SK-N-MC (cell line): ENCODE measurements around the gene UBFD1.

ENCODE experiments used
- DNase-seq: peaks from one replicate; pipeline ENCODE4 v3.0.0-alpha.2; 2011; ENCODE audit warnings: low read depth, low spot score
- H3K27ac ChIP-seq: fragments of 200-600 bp; sonication (generic); 2 replicates; pipeline ENCODE4 v1.5.1; 2016; ENCODE audit warnings: mixed run types
- H3K36me3 ChIP-seq: fragments of 200-600 bp; sonication (generic); 2 replicates; pipeline ENCODE4 v1.6.1; 2017; ENCODE audit warnings: antibody characterized with exemption, low read length, mixed read lengths; ENCODE audit not compliant: insufficient read depth
- H3K4me3 ChIP-seq: fragments of 200-600 bp; sonication (generic); 2 replicates; pipeline ENCODE4 v1.5.1; 2016
- H3K9ac ChIP-seq: fragments of 200-600 bp; sonication (generic); 2 replicates; pipeline ENCODE4 v1.8.0; 2017; ENCODE audit warnings: mixed run types, mixed read lengths; ENCODE audit not compliant: insufficient read length
- H3K9me3 ChIP-seq: fragments of 200-600 bp; sonication (generic); 2 replicates; pipeline ENCODE4 v1.6.1; 2017; ENCODE audit warnings: low read depth, mild to moderate bottlenecking, antibody characterized with exemption, low read length, moderate library complexity, mixed read lengths
- EZH2 ChIP-seq: fragments of 200-600 bp; sonication (generic); IDR thresholded peaks from one replicate; pipeline ENCODE4 v1.6.1; 2017; ENCODE audit warnings: antibody characterized with exemption
- FOXP2 ChIP-seq: optimal IDR thresholded peaks from 2 replicates; pipeline ENCODE3; 2011; ENCODE audit warnings: mild to moderate bottlenecking, moderate library complexity; ENCODE audit not compliant: insufficient read depth; ENCODE audit errors: extremely low read length, control extremely low read depth
- POLR2AphosphoS5 ChIP-seq: IDR thresholded peaks from 2 replicates; pipeline ENCODE4 v1.6.1; 2012; ENCODE audit warnings: mild to moderate bottlenecking, low read depth, low read length, borderline replicate concordance

The UBFD1 gene

GRCh38 chr16:23512168-23512695 is 45.3 kb upstream of the UBFD1 start:
- H3K9ac ChIP-seq, result no peak overlapping the region
- no peaks in the 10 kb centered on the region for H3K9me3 ChIP-seq
- H3K4me3 ChIP-seq, result no peak overlapping the region
- H3K27ac ChIP-seq, result no peak overlapping the region
- peaks cover 4% of the 10 kb centered on the region; the same call in 1 of the 2 replicates for H3K36me3 ChIP-seq
- no peak for DNase-seq
- TF ChIP-seq EZH2 (no peak), FOXP2 (no peak)

- TF ChIP-seq FOXP2 (no peak), EZH2 (no peak), POLR2AphosphoS5 (no peak)
- DNase-seq, result no peak
- H3K9ac ChIP-seq, result no peak overlapping the region
Measured at GRCh38 chr16:23514381-23515152, 43.0 kb upstream of the UBFD1 start.

GRCh38 chr16:23515881-23516280 is 41.6 kb upstream of the UBFD1 start:
- Histone ChIP-seq H3K4me3 (no peak overlapping the region), H3K36me3 (peaks cover 13% of the 10 kb centered on the region), H3K9ac (no peak overlapping the region), H3K9me3 (no peaks in the 10 kb centered on the region), H3K27ac (no peak overlapping the region)
- no peak for DNase-seq
- no peak for TF ChIP-seq FOXP2
- no peak for TF ChIP-seq POLR2AphosphoS5
- no peak for TF ChIP-seq EZH2

More at GRCh38 chr16:23514381-23515152, 43.0 kb upstream of the UBFD1 start:
- Histone ChIP-seq H3K36me3 (peaks cover 6% of the 10 kb centered on the region), H3K9me3 (no peaks in the 10 kb centered on the region), H3K4me3 (no peak overlapping the region), H3K27ac (no peak overlapping the region)

GRCh38 chr16:23516366-23517137 is 41.0 kb upstream of the UBFD1 start:
- peaks cover 14% of the 10 kb centered on the region for H3K36me3 ChIP-seq
- no peak overlapping the region for H3K9ac ChIP-seq
- DNase-seq, result no peak
- no peak overlapping the region for H3K27ac ChIP-seq
- H3K9me3 ChIP-seq, result no peaks in the 10 kb centered on the region
- no peak for TF ChIP-seq FOXP2
- no peak for TF ChIP-seq EZH2
- no peak; the same call in 1 of the 2 replicates for TF ChIP-seq POLR2AphosphoS5
- no peak overlapping the region for H3K4me3 ChIP-seq

- Histone ChIP-seq H3K9me3 (no peaks in the 10 kb centered on the region), H3K27ac (no peak overlapping the region), H3K4me3 (no peak overlapping the region), H3K36me3 (peaks cover 33% of the 10 kb centered on the region), H3K9ac (no peak overlapping the region)
- no peak for DNase-seq
- no peak for TF ChIP-seq FOXP2
- TF ChIP-seq POLR2AphosphoS5, result no peak
- no peak for TF ChIP-seq EZH2
Measured at GRCh38 chr16:23518435-23518891, 39.1 kb upstream of the UBFD1 start.

GRCh38 chr16:23519282-23519681 is 38.2 kb upstream of the UBFD1 start:
- Histone ChIP-seq H3K27ac (no peak overlapping the region), H3K9ac (no peak overlapping the region), H3K36me3 (peaks cover 42% of the 10 kb centered on the region), H3K9me3 (no peaks in the 10 kb centered on the region), H3K4me3 (no peak overlapping the region)
- TF ChIP-seq POLR2AphosphoS5 (no peak), EZH2 (no peak), FOXP2 (no peak)
- DNase-seq, result no peak

GRCh38 chr16:23520500-23520899 is 37.0 kb upstream of the UBFD1 start:
- peaks cover 51% of the 10 kb centered on the region for H3K36me3 ChIP-seq
- no peak overlapping the region for H3K9ac ChIP-seq
- H3K27ac ChIP-seq, result no peak overlapping the region
- H3K9me3 ChIP-seq, result no peaks in the 10 kb centered on the region
- no peak for DNase-seq
- H3K4me3 ChIP-seq, result no peak overlapping the region
- TF ChIP-seq FOXP2, result no peak
- no peak for TF ChIP-seq EZH2
- no peak for TF ChIP-seq POLR2AphosphoS5

GRCh38 chr16:23521037-23521743 is 36.3 kb upstream of the UBFD1 start:
- no peak for DNase-seq
- Histone ChIP-seq H3K36me3 (peaks cover 51% of the 10 kb centered on the region), H3K4me3 (no peak overlapping the region), H3K9ac (no peak overlapping the region), H3K9me3 (no peaks in the 10 kb centered on the region), H3K27ac (no peak overlapping the region)
- TF ChIP-seq POLR2AphosphoS5, result no peak
- no peak for TF ChIP-seq FOXP2
- no peak for TF ChIP-seq EZH2
